GM19395 (cell line): Measurements from ENCODE around the gene ZFPM1.
"Not testable (repeated sequence)": the region's sequence is repeated elsewhere in the genome, so short reads cannot be mapped to it uniquely, and the experiment has no call there.

ENCODE experiments used
- ATAC-seq: cut with Tn5 transposase; IDR thresholded peaks from one replicate; pipeline ENCODE4 v1.9.1; 2021; ENCODE audit warnings: mild to moderate bottlenecking, moderate library complexity; ENCODE audit not compliant: unreplicated experiment

ZFPM1 gene

DNA sequence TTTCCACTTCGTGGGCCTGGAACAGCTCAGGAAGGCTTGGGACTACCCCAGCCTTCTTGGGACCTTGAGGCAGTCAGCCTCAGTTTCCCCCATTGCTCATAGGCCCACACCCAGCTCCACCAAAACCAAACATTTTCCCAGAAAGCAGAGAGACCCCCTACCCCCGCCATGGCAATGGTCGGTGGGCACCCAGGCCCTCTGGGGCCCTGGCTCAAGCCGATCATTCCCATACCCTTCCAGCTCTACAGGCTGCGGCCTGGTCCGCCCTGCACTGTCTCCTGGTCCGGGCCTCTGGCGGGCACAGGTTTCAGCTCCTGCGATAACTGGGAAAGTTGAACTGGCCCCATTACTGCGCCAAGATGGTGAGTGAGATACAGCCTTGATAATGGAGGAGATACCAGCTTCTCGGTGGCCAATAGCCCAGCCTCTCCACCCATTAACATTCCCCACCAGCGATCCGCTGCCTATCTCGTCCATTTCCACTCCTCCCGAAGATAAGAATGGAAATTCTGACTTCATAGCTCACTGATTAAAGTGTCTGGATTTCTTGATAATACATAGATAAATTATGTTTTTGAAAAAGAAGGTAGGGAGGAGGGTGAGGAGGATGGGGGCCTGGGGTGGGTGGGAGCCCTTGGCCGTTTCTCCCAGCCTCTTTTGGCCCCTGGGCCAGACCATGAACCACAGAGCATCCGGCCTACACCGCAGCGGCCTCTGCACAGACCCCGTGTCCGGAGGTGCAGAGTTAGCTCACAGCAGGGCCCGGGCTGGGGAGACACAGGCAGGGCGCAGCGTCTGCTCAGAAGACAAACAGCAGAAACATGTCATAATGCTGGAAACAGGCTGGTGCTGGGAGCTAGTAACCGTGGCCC lies 11.6 kb downstream of the ZFPM1 start:
- ATAC-seq, result no peak

DNA sequence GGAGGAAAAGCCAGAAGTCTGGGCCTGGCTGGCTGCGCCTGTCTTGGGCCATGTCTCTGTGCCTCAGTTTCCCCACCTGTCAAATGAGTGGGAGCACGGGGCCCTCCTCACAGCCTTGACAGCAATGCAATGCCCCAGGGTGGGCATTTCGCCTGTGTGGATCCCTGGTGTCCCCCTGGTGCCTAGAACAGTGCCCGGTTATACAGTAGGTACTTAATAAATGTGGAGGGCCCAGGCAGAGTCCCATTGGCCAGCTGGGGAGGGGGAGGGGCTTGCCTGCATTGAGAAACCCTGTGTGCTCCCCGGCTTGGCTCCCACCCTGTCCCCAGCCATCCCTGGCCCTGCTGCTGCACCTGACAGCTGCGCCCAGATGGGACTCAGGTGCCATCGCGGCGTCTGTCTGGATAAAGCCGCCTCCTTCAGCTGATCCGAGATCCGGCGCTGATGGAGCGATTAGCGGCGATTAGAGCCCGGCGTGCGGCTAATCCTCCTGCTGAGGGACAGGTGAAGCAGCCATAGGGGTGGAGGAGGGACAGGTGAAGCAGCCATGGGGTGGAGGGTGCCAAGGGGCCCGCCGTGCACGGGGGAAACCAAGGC lies 12.4 kb downstream of the ZFPM1 start:
- no peak for ATAC-seq

DNA sequence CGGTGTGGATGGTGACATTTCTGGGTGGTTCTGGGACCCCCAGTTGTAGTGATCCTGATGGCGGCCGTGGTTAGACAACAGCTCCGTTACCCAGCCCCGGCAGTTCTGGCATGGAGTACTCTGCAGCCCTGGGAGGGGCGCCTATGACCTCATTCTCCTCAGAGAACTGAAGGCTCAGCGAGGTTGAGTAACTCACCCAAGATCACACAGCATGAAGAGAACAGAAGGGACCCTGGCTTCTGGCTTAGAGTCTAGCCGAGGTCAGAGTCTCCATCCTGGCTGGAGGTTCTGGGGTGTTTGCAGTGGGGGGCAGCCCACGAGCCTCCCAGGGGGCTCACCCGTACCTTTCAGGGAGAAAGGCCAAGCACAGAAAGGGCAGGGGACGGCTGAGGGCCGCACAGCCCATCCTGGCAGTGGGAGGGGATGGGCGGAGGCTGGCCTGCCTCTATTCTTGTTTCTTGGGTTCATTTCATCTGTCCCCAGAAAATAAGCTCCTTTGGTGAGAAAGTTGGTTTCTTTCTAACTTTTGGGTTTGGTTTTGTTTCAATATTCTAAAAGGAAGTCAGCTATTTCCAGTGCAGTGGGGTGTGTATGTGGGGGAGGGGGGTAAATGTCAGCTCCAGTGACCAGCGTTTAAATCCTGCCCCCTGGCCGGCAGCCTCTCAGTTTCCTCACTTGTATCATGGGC lies 13.2 kb downstream of the ZFPM1 start:
- ATAC-seq, result no peak

DNA sequence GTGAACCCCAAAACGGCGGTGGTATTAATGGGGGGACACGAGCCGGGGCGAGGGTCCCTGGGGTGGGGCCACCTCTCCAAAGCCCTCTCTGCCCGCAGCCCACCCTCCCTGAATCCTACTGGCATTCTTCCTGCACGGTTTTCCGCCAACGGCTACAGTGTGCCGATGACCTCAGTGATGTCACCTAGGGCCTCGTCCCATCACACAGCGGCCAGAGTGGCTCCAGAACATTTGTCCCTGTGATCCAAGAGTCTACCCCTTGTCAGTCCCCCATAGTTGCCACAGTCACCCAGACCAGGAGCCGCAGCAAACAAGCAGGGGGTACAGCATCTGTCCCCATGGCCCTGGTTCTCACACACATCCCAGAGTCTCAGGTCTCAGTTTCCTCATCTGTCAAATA lies 13.9 kb downstream of the ZFPM1 start:
- ATAC-seq, result no peak

DNA sequence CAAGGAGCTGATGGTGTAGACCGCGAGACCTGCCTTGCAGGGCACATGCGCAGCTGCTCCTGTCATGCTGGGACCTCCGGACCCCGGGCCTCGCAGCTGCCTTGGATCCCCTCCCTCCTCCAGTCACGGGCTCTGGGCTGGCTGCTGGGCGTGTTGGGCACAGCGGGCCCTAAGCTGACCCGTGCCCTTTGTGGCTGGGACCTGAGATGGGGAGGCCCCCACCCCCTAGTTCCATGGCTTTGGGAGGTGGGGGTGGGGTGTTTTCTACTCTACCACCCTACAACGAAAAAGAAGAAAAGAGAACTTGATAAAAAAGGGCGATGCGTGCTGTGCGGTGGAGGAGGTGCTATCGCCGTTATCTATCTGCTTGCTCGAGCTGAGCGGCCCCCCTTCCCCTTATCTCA lies 14.5 kb downstream of the ZFPM1 start:
- ATAC-seq, result no peak

DNA sequence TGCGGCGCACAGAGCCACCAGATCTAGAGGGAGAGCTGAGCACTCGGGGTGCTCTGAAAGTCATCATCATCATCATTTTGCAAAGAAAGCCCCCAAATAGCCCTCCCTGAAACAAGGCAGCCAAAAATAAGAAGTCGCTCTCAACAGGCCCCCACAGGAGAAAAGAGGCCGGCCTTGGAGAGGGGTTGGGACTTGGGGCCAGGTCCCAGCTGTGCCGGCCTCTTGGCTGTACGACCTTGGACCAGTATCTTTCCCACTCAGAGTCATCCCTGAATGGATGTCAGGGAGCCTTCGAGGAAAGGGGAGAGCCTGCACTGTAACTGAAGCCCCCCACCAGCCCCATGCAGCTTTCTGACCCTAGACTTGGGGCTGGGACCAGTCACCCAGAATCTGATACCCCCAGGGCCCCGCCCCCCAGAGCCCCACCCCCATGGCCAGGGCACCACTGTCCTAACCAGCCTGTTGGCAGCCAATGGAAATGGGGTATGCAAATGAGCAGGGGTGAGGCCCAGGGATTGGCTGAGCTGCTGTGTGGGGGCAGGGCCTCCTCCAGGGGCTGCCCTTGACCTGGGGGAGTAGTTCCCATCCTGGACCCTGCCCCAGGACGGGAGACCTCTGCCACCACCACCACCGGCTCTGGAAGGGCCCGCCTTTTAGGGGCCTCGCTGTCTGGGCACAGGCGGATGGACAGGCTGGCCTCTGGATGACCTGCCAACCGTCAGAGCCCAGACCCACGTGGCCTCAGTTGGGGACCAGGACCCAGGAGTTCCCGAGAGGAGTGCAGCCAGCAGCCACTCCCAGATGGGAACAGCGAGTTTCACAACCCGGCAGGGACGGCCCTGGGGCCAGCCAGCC lies 15.4 kb downstream of the ZFPM1 start:
- ATAC-seq, result no peak

DNA sequence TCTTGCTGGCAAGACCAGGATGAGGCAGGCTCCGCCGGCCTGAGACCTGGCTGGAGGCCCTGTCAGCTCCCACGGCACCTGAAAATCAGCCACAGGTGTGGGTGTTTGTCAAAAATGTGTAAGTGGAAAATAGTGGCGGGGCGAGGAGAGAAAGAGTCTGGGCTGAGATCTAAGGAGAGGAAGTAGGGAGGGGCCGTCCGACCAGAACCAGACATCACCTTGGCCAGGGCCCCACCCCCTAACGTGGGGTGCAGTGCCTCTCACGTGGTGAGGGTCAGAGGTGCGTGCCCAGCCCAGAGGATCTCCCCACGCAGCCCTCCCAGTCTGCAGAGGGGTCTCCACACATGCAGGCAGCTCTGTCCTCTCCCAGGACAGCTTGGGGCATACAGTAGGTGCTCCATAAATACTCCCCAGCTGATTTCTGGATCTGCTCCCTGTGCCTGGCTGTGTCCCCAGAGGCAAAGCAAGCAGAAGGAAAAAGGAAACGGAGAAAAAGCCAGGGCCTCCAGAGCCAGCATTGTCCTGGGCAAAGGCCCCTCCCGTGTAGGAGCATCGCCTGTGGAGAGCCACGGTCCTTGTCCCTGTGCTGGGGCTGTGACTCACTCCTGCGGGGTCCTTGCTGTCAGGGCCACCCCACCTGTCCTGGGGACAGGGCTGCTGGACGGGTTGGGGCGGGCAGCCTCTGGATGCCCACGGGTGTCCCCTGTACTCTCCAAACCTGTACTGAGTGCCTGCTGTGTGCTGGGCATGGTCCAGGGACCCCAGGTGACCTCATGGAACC lies 16.7 kb downstream of the ZFPM1 start:
- ATAC-seq, result no peak

DNA sequence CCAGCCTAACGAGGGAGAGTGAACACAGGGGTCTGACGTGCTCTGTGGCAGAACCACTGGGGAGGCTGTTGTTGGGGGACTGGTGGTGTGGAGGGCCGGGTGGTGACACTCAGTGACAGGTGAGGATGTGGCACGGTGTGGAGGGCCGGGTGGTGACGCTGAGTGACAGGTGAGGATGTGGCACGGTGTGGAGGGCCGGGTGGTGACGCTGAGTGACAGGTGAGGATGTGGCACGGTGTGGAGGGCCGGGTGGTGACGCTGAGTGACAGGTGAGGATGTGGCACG lies 17.3 kb downstream of the ZFPM1 start:
- ATAC-seq, result not testable (repeated sequence)

DNA sequence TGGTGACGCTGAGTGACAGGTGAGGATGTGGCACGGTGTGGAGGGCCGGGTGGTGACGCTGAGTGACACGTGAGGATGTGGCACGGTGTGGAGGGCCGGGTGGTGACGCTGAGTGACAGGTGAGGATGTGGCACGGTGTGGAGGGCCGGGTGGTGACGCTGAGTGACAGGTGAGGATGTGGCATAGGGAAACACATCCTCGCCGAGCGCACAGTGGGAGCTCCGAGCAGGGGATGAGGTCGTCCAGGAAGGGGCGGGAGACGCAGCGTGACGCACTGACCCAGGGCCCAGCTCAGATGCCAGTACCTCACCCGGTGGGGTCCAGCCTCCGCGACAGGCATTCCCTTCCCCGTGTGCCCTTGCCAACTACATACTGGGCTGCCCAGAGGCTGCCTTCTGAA lies 17.6 kb downstream of the ZFPM1 start:
- not testable (repeated sequence) for ATAC-seq

DNA sequence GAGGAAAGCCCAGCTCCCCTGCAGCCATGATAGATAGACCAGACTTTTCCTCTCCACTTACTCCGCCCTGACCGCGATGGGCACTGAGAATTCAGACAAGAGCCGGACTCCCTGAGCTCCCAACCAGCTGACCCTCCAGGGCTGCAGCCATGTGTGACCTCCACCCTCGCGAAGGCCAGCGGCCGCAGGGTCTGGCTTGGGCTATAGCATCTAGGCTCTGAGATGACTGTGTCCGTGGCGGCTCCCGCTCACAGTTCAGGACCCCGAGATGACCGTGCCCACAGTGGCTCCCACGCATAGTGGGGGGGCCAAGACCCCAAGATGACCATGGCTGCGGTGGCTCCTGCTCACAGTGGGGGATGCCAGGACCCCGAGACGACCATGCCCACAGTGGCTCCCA lies 18.0 kb downstream of the ZFPM1 start:
- no peak for ATAC-seq

DNA sequence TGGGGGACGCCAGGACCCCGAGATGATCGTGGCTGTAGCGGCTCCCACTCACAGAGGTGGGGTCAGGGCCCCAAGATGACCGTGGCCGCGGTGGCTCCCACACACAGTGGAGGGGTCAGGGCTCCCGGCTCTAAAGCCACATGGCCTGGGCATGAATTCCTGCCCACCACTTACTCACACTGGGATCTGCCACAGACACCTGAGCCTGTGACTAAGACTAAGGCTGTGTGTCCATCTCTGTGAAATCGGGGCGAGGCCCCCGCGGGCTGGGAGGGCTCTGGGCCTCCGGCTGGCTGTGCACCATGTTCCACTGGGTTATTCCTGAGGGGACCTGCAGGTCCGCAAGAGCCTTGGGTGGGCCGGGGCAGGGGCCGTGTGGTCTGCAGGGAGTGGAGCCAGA lies 18.5 kb downstream of the ZFPM1 start:
- ATAC-seq, result no peak

DNA sequence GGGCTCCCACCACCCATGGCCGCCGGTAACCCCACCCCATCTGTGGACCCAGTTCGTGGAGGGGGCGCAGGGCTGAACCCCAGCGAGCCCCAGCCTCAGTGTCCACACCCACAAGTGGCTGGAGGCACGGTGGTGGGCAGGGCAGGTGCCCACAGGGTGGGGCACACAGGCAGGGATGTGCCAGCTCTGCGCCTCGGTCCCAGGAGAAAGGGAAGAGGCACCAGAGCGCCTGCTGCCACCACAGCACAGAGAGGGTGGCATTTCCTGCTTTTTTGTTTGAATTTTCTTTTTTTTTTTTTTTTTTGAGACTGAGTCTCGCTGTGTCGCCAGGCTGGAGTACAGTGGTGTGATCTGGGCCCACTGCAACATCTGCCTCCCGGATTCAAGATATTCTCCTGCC lies 19.0 kb downstream of the ZFPM1 start:
- no peak for ATAC-seq

DNA sequence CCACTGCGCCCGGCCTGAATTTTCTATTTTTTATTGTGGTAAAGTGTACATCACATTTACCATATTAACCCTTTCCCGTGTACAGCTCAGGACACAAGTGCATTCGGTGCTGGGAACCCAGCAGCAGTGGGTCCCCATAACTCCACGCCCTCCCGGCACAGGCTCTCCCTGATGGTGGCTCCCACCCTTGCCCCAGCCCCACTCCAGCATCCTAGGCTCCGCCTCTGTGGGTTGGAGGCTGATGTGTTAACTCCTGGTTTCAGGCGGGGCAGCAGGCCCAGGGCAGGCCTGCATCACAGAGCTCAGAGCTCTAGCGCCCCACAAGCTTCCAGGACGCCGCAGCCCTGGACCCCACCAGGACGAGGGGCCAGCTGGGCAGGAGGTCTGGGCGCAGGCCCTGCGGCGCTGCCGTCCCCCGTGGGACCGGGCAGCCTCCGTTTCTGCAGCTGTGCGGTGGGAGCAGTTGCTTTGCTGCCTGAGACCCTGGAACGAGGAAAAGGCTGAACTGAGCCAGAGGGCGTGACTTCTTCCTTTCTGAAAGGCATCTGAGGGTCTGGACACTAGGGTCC lies 19.6 kb downstream of the ZFPM1 start:
- ATAC-seq, result no peak

DNA sequence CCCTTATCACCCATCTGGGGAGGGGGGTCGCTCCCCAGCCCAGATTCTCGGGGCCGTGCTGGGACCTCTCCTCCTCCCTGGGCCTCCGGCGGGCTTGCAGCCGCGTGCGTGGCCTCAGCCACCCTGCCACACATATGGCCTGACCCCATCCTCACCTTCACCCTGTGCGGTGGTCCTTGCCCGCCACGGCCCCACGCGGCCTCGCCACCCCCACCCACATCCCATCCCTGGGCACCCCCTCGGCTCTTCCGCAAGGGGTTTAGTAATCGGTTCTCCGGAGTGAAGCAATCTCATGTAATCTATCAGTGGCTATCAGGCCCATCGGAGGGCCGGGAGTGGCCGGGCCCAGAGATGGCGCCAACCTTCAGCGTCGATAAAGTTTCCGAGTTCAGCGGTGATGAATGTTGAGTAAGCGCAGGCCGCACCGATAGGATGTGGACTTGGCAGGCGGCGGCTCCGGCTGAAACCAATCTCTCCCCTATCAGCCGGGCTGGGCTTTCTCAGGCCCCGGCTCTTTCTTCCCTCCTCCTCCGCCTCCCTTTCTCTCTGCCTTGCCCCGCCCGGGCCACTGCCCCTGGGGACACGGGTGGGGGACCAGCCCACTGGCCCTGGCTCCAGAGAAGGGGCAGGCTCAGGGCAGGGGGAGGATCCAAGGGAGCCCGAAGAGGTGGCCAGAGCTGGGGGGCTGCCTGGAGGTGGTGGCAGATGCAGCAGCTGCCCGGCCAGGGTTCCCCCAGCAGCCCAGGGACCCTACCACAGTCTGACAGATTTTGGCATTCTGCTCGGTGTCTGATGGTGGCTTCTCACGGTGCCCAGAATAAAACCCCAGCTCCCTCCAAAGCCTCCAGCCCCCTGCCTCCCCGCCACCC lies 20.8 kb downstream of the ZFPM1 start:
- no peak for ATAC-seq

DNA sequence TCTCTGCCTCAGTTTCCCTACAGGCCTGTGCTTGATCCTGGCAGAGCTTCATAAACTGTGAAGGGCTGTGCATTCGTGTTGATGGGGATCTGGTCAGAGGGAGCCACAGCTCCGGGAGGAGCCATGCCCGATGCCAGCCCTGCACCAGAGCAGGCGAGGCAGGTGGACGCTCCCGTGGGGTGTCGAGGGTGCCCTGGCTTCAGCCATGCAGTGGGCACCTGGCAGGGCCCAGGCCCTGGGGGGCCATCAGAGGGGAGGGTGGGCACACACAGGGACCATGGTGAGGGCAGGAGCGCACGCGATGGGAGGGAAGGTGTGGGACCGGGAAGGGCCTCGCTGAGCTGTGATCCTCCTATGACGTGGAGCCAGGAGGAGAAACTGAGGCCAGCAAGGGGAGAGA lies 22.0 kb downstream of the ZFPM1 start:
- no peak for ATAC-seq

DNA sequence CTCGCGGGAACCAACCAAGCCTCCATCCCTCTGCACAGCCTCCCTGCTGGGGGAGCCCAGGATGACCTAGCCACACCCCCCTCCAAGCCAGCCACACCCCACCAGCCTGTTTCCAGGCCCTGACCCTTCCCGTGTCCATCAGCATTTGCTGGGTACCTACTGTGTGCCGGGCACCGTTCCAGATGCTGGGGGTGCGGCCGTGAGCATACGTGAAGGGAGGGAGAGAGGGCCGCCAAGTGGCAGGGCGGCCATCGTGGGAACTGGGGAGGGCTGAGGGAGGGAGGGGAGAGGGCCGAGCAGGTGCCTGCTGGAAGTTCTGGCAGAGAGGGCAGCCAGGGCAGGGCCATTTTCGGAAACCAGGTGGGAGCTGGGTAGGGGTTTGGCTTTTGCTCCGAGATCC lies 23.1 kb downstream of the ZFPM1 start:
- ATAC-seq, result no peak

DNA sequence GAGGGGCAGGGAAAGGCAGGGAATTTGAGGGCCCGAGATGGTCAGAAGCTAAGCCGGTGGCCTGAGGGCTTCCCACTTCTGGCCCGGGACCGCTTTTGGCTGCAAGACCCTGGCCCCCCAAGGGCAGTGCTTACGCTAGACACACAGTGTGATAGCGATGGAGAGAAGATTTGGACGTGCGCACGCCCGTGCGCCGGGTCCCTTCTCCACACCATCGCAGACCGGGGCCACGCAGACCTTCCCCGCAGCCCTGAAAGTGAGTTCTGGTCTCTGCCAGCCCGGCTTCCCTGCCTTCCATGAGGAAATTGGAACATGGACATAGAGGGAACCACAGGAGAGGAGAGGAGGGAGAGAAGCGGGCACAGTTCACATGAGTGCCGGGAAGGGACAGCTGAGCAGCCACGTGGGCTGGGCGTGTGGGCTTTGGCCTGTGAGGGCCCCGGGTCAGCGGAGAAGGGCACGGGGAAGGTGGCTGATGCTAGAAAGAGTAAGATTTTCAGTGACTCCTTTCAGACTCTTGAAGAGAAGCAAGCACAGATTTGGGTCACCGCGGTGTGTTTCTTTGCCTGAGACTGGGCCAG lies 23.8 kb downstream of the ZFPM1 start:
- no peak for ATAC-seq

DNA sequence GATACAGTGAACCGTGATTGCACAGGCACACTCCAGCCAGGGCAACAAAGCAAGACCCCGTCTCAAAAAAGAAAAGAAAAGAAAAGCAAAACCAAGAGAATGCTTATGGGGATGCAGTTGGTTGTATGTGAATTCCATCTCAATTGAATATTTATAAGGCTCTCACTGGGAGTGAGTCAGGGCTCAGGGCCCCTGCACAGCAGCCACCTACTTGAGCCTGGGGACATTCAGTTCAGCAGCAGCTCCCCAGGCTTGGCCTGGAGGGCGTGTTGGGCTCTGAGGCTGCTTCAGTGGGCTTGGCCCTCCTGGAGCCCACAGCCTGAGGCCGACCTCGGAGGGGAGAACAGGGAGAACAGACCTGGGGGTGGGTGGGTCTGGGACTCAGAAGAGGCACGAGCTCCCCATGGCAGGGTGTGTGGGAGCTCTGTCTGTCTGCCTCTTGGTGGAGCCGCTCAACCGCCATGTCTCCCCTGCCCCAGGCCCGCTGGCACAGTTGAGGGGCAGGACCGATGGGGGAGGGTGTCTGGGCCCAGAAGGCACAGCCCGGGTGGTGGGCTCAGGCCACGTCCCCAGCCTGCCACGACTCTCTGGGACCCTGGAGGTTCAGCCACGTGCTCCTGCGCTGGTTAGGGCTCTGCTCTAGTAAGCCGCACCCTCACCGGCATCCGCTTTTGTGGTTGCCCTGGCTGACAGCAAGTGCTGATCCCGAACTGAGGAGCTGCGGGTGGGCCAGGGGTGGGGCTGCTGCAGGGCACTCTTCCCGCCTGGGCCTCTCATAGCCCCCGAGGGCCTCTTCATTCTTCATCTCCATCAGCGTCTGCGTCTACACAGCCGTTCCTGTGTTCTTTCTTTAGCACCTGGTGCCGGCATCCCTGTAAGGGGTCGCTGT lies 24.8 kb downstream of the ZFPM1 start:
- ATAC-seq, result no peak
